SK-N-SH treated with all-trans-retinoic acid at 6 μM for 48 hours (cell line): ENCODE data around the gene EXOSC9.

Experiments
- ATAC-seq: fragments of 200-7000 bp; cut with Tn5 transposase; 3 replicates; pipeline ENCODE4 v1.9.1; 2020; ENCODE audit warnings: mild to moderate bottlenecking, moderate library complexity
- ARNTL ChIP-seq: fragments of 450-650 bp; formaldehyde crosslinking; IDR thresholded peaks from 2 replicates; pipeline ENCODE4 v1.5.0; 2020; ENCODE audit warnings: low read depth, mild to moderate bottlenecking, moderate library complexity, borderline replicate concordance
- BACH2 ChIP-seq: fragments of 250-450 bp; sonication (Bioruptor Pico); IDR thresholded peaks from 2 replicates; pipeline ENCODE4 v1.9.0; 2021; ENCODE audit warnings: mild to moderate bottlenecking, borderline replicate concordance
- CREB5 ChIP-seq: fragments of 250-450 bp; sonication (Bioruptor Pico); IDR thresholded peaks from 2 replicates; pipeline ENCODE4 v1.5.1; 2020; ENCODE audit warnings: low read depth, mild to moderate bottlenecking, moderate library complexity
- CSDC2 ChIP-seq: fragments of 250-450 bp; sonication (Bioruptor Pico); IDR thresholded peaks from 2 replicates; pipeline ENCODE4 v1.5.0; 2020; ENCODE audit warnings: mild to moderate bottlenecking, moderate library complexity
- ESRRG ChIP-seq: fragments of 250-450 bp; sonication (Bioruptor Pico); IDR thresholded peaks from 2 replicates; pipeline ENCODE4 v1.6.1; 2021; ENCODE audit warnings: mild to moderate bottlenecking
- GLIS3 ChIP-seq: fragments of 250-450 bp; sonication (Bioruptor Pico); IDR thresholded peaks from 2 replicates; pipeline ENCODE4 v1.5.0; 2020; ENCODE audit warnings: mild to moderate bottlenecking, moderate library complexity
- ISL1 ChIP-seq: fragments of 250-450 bp; sonication (Bioruptor Pico); IDR thresholded peaks from 2 replicates; pipeline ENCODE4 v2.1.2; 2022; ENCODE audit warnings: mild to moderate bottlenecking, moderate library complexity
- PATZ1 ChIP-seq: fragments of 250-450 bp; sonication (Bioruptor Pico); IDR thresholded peaks from 2 replicates; pipeline ENCODE4 v1.8.0; 2020; ENCODE audit warnings: mild to moderate bottlenecking, moderate library complexity, borderline replicate concordance
- PPARA ChIP-seq: fragments of 250-450 bp; sonication (Bioruptor Pico); IDR thresholded peaks from 2 replicates; pipeline ENCODE4 v1.5.0; 2020; ENCODE audit warnings: mild to moderate bottlenecking, borderline replicate concordance
- RARB ChIP-seq: fragments of 250-450 bp; sonication (Bioruptor Pico); IDR thresholded peaks from 2 replicates; pipeline ENCODE4 v1.8.0; 2021; ENCODE audit warnings: mild to moderate bottlenecking, moderate library complexity
- SNAI2 ChIP-seq: fragments of 250-450 bp; sonication (Bioruptor Pico); IDR thresholded peaks from 2 replicates; pipeline ENCODE4 v1.5.0; 2020; ENCODE audit warnings: mild to moderate bottlenecking, moderate library complexity
- TCF4 ChIP-seq: fragments of 250-450 bp; sonication (Bioruptor Pico); IDR thresholded peaks from 2 replicates; pipeline ENCODE4 v1.8.0; 2021; ENCODE audit warnings: mild to moderate bottlenecking, moderate library complexity, borderline replicate concordance
- TSHZ2 ChIP-seq: fragments of 250-450 bp; sonication (Bioruptor Pico); IDR thresholded peaks from 2 replicates; pipeline ENCODE4 v1.5.0; 2020; ENCODE audit warnings: mild to moderate bottlenecking, moderate library complexity
- ZC3H10 ChIP-seq: fragments of 250-450 bp; sonication (Bioruptor Pico); IDR thresholded peaks from 2 replicates; pipeline ENCODE4 v1.5.1; 2021; ENCODE audit warnings: mild to moderate bottlenecking, moderate library complexity
- ZFP3 ChIP-seq: fragments of 250-450 bp; sonication (Bioruptor Pico); IDR thresholded peaks from 2 replicates; pipeline ENCODE4 v1.5.0; 2020; ENCODE audit warnings: mild to moderate bottlenecking, moderate library complexity
- ZFP30 ChIP-seq: fragments of 450-650 bp; formaldehyde crosslinking; IDR thresholded peaks from 2 replicates; pipeline ENCODE4 v1.5.0; 2022; ENCODE audit warnings: mild to moderate bottlenecking, moderate library complexity
- TF ChIP-seq, protein P1 (sequence below): fragments of 250-450 bp; sonication (Bioruptor Pico); IDR thresholded peaks from 2 replicates; pipeline ENCODE4 v1.5.1; 2021; ENCODE audit warnings: mild to moderate bottlenecking, moderate library complexity

Gene EXOSC9

DNA sequence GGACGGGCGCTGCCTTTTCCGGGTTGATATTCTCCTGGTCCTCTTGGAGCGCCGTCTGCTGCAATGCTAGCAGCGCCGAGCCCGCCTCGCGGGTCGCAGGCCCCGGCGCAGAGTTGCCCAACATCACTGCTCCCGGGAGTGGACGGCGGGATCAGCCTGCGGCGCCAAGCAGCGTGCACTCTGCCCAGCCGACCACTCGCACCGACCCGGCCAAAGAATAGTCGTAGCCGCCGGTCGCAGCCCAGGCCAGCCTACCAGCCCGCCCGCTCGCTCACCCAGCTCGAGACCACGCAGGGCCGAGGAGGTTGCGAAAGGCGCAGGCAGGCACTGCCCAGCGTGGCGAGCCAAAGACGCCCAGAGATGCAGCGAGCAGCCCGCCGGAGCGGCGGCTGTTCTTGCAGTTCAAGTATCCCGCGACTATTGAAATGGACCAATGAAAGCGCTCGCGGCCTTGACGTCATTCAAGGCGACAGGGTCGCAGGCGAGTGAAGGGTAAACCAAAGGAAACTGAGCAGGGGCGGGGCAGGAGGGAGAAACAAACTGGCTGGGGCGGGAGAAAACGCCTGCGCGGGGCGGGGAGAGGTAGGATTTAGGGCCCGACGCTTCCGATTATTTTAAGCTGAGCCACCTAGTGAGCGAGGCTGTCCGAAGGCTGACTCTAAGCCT is 22.5 kb downstream of the EXOSC9 start, which contains the start of gene CCNA2:
Gene CCNA2, minus strand, starts transcription at position 379 of the 666 bp plus-strand sequence. Its CDS starts 255 bp downstream, at position 124.
- ATAC-seq, result peak; percentile 88

GRCh38 chr4:121824171-121824527 is 23.0 kb downstream of the EXOSC9 start:
- no peak for TF ChIP-seq CREB5
- TF ChIP-seq PPARA (CRISPR knock-in tag), result no peak
- no peak for TF ChIP-seq ZFP3 (CRISPR knock-in tag)
- no peak for TF ChIP-seq TCF4 (CRISPR knock-in tag)
- TF ChIP-seq ARNTL (CRISPR knock-in tag), result no peak
- no peak for TF ChIP-seq ZC3H10 (CRISPR knock-in tag)
- no peak for TF ChIP-seq BACH2
- TF ChIP-seq, protein P1, sequence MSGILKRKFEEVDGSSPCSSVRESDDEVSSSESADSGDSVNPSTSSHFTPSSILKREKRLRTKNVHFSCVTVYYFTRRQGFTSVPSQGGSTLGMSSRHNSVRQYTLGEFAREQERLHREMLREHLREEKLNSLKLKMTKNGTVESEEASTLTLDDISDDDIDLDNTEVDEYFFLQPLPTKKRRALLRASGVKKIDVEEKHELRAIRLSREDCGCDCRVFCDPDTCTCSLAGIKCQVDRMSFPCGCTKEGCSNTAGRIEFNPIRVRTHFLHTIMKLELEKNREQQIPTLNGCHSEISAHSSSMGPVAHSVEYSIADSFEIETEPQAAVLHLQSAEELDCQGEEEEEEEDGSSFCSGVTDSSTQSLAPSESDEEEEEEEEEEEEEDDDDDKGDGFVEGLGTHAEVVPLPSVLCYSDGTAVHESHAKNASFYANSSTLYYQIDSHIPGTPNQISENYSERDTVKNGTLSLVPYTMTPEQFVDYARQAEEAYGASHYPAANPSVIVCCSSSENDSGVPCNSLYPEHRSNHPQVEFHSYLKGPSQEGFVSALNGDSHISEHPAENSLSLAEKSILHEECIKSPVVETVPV (CRISPR knock-in tag), result no peak
- no peak for TF ChIP-seq TSHZ2
- no peak for TF ChIP-seq ZFP30 (CRISPR knock-in tag)
- TF ChIP-seq PATZ1 (CRISPR knock-in tag), result no peak
- TF ChIP-seq GLIS3 (CRISPR knock-in tag), result no peak
- no peak for TF ChIP-seq ESRRG
- TF ChIP-seq ISL1 (CRISPR knock-in tag), result no peak
- TF ChIP-seq CSDC2 (CRISPR knock-in tag), result no peak
- no peak for TF ChIP-seq SNAI2 (CRISPR knock-in tag)
- no peak for TF ChIP-seq RARB (CRISPR knock-in tag)
- ATAC-seq, result no peak

More for the DNA sequence above, 22.5 kb downstream of the EXOSC9 start, which contains the start of gene CCNA2:
- no peak for TF ChIP-seq ZFP30 (CRISPR knock-in tag)
- TF ChIP-seq, protein P1 (CRISPR knock-in tag), result no peak
- TF ChIP-seq ARNTL (CRISPR knock-in tag), result no peak
- TF ChIP-seq TSHZ2, result no peak
- TF ChIP-seq ISL1 (CRISPR knock-in tag), result no peak
- TF ChIP-seq GLIS3 (CRISPR knock-in tag), result no peak
- no peak for TF ChIP-seq PPARA (CRISPR knock-in tag)
